Activated CD4-positive, CD25-positive, alpha-beta regulatory T cell treated with anti-CD3 and anti-CD28 coated beads, Interleukin-2, amount 50 U/mL, for 16 hours (primary cell): ENCODE results near the gene CD38.

Experiments used
- DNase-seq: peaks from one replicate; pipeline ENCODE4 v3.0.0-alpha.2; 2020; ENCODE audit warnings: low read depth, low spot score

CD38 gene

DNA sequence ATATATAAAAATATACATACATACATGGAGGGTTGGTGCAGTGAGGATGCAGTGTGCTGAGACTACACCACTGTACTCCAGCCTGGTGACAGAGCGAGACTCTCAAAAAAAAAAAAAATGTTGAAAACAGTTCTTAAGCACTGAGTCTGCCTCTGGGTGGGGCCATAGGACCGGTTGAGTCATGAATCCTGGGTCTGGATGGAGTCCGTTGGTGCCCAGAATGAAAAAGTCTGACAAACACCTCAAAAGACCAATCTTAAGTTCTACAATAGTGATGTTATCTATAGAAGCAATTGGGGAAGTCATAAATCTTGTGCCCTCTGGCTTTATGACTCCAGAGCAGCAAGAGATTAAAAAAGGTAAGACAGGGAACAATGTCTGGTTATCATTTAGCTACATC, 90.0 kb downstream of the CD38 start:
- no peak for DNase-seq

DNA sequence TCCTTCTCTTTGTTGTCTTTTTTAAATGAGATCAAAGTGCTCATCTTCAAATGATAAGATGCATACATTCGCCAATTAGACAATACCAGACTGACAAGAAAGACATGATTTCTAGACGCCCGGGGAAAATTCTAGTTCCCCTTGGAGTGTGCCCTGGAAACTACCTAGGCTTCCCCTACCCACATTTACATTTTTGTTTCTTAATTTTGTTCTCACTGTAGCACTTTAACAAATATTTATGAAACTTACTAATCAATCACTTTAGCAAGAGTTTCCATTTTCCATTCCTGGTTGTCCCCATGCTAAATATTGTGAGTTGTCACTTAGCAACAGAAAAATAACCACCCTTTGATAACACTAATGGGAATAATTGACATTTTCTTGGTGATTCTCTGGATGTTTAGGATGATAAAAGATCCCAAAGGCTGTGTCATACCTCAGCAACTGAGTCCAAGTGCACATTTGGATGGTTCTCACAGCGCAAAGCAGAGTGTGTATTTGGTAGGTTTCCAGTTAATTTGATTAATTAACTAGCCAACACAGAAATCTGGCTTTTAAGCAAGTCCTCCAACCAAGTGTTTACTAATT, 90.8 kb downstream of the CD38 start:
- no peak for DNase-seq

DNA sequence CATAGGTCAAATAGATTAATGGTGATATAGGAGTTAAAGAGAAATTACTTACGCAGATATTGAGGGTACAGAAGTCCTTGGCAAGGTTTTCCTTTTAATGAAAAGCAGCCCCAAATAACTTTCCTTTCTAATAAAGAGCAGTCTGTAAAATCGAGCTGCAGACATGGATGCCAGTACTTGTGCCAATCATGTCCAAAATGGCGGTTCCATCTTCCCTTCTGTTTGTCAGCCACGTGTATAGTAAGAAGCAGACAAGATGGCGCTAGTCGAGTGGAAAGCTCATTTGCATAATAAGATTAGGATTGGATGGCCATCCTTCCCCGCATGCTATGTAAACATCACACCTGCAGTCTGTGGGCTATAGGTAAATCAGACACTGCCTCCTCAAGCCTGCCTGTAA, 92.0 kb downstream of the CD38 start:
- DNase-seq = no peak

GRCh38 chr4:15870921-15871664, 93.0 kb downstream of the CD38 start:
- DNase-seq = no peak

GRCh38 chr4:15873117-15873516, 95.0 kb downstream of the CD38 start:
- DNase-seq = no peak

DNA sequence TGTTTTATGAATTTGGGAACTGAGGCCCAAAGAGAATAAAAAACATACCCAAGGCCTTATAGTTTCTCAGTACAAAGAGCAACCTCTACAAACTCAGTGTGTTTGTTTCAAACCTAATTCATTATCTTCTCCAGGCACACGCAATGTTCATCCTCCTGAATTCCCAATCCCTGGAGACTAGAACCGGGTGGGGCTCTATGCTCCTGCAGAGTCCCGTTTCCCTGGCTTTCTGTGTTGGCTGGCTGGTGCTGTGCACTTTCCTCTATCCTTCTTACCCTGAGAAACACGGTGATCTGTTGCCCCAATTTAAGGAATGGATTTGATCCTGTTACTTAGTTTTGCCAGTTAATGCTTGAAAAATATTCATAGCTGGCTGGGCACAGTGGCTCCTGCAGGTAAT, 96.5 kb downstream of the CD38 start:
- DNase-seq = no peak

DNA sequence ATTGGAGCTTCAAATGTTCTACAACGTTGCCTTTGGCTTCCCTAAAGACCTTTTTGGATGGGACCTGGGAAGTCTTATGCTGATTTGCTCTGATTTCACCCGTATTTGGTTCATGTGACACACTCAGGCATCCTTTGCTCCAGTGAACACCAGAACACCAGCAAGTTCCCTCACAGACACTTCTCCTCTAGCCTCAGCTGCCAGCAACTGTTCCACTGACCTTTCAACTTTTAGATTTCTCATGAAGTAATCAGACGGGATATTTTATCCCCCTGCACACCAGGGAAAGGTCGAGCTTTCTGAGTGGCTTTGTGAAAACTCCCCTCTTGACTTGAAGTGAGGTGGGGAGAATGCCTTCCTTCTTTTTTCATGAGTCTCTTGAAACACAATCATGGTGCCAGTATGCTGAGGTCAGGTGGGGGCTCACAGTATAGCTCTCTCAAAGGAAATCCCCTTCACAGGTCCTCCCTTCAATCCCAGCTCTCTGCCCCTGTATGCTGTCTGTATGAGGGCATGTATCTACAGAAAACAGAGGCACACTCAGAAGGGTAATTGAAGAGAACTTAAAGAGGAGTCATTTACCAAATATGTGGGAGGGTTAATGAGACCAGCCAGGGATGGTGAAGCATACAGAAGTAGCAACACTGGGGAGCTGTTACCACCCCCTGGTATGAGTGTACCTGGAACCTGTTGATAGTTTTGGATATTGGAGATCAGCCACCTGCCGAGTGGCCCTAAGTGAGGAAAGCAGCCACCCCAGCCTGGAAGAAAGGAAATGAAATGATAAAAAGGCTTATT, 97.7 kb downstream of the CD38 start:
- no peak for DNase-seq

DNA sequence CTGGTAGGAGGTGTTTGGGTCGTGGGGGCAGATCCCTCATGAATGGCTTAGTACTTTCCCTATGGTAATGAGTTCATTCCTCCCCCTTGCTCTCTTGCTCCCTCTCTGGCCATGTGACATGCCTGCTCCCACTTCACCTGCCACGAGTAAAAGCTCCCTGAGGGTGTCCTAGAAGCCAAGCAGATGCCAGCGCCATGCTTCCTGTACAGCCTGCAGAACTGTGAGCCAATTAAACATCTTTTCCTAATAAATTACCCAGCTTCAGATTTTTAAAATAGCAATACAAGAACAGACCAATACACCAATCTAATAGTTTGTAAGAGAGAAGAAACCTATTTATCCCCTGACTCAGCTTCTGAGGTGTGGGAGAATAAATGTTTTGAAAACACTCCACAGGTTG, 99.9 kb downstream of the CD38 start:
- DNase-seq = no peak

- no peak for DNase-seq
These were observed 103.7 kb downstream of the CD38 start for GRCh38 chr4:15881820-15882219.

DNA sequence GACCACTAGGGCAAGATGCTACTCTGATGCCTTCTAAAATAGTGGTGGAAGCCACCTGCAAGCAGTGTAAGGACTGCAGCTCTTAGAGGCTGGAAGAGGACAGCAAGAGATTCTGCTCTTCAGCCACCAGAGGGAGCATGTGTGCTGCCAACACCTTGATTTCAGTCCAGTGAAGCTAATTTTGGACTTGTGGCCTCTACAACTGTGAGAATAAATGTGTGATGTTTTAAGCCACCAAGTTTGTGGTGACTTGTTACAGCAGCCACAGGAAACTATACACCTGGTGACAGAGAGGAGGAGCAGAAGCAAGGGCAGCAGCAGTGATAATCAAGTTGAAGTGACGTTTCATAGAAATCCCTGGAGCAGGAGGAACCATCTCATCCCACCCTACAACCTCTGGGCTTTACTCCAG, 104.6 kb downstream of the CD38 start:
- DNase-seq = no peak

DNA sequence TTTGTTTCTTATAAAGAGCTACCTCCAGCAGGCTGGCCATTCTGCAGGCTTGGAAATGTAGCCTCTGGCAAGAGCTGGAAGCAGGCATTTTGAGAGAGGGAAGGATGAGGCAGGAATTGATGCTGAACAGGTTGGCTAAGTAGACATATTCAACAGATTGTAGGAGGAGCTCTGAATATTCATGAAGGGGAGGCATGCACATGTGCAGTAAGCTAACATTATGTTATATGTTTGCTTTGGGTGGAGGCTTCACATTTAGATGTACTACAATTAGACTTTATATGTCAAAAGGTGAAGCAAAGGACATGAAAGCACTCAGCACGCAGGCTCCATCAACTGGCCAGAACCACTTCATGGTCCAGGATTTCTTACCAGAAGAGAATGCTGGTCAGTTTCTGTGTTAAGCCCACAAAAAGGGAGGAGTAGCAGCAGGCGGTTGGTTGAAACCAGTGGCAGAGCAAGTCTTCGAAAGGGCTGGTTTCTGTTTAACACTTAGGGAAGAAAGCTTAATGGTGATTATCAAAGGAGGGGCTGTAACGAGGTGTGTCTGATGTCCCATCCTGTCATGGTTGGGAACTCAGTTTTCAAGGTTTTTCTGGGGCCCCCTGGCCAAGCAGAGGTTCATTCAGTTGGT, 105.6 kb downstream of the CD38 start:
- no peak for DNase-seq

DNA sequence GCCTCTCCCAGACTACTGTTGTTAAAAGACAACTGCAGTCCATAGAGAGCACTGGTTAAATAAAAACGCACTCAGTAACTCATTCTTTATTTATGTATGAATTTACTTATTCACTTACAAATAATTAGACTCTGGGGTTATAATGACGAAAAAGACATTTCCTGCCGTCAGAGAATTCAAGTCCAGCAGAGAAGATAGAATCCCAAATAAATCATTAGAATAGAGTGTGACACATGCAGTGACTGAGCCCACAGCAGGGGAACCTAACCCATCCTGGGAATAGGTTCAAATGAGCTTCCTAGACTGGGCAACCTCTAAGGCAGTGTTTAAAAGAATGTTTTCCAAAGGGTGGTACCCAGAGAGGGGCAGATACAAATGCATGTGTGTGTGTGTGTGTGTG, 106.5 kb downstream of the CD38 start:
- DNase-seq = no peak

DNA sequence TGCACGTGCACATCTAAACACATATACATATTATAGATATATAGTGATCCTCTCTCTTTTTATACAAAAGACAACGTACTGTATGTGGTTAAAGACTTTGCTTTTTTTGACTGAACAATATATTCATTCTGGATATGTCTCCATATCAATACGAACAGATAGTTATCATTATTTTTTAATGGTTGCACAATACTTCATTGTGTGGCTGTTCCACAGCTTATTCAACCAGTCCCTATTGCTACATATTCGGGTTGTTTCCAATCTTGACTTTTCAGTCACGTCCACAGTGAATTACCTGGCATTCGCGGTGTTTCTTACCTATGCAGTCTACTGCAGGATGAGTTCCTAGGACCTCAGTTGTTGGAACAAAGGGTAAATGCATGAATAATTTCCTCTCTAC, 107.3 kb downstream of the CD38 start:
- no peak for DNase-seq

- no peak for DNase-seq
These were observed 110.4 kb downstream of the CD38 start for GRCh38 chr4:15888515-15888914.

DNA sequence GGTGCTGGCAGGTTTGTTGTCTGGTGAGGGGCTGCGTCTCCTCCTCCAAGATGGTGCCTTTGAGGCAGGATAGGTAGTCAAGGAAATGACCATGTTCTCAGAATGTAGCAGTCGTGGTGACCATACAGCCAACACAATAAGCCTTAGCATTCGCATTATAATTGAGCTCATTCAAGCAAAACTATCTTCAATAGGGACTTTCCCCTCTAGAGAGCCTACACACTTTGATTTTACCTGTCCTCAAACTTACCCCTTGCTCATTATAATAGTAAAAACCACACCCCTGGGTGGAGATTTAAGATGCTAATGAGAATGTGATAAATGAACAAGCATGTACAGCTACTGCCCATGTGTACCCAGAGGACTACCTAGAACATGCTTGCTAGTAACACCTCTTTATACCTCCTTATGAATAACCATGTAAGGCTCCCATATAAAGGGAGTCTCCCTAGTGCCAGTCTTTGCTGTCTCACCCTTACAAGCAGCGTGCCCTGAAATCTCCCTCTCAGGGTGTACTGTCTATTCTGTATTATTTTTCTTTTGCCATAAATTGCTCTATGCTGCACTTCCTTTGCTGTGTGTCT, 112.2 kb downstream of the CD38 start:
- no peak for DNase-seq

GRCh38 chr4:15891312-15891711, 113.2 kb downstream of the CD38 start:
- no peak for DNase-seq

DNA sequence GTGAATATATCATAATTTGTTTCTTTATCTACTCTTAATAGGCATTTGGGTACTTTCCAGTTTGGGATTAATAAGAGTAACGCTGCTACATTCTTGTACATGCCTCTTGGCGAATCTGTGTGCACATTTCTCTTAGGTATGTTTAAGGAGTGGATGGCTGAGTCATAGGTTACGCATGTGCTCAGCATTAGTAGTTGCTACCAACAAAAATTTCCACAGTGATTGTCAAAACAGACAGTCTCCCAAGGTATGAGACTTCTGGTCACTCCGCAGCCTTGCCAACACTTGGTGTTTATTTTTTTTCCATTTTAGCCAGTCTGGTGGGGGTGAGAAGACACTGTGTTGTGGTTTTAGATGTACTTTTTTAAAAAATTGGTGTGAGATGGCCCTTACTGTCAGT, 115.8 kb downstream of the CD38 start:
- no peak for DNase-seq

- no peak for DNase-seq
These were observed 116.3 kb downstream of the CD38 start for GRCh38 chr4:15894393-15894792.

- no peak for DNase-seq
These were observed 117.1 kb downstream of the CD38 start for GRCh38 chr4:15894921-15895916.

DNA sequence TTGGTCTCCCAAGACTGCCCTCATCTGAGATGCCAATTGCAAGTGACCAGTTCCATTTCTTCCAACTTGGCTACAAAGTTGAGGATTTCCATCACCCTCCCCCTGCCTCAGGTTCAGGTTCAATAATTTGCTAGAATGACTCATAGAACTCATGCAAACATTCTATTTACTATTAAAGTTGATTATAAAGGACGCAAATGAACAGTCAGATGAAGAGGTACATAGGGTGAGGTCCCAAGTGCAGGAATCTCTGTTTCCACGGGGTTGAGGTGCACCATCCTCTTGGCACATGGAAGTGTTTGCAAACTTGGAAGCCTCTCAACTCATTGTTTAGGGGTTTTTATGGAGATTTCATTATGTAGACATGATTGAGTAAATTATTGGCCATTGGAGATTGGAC, 119.4 kb downstream of the CD38 start:
- DNase-seq = no peak

DNA sequence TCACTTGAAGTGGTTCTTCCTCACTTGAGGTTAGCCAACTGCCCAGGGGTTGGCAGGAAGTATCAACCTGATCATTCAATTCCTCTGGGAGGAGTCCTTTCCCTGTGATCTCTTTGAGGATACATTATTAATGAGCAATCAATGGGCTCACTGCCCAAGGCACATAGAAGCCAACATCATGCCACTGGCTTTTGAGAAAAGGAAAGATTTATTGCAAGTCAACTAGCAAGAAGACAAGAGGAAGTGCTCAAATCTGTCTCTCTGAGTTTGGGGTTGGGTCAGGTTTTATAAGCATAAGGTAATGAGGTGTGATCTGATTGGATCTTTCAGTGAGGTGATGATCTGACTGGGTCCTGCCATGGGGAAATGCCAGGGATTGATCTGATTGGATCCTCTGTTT, 120.8 kb downstream of the CD38 start:
- no peak for DNase-seq
